Mesothelial cell of epicardium (in vitro differentiated cells): ENCODE measurements around the gene HEATR1. TPM values are rescaled to one million over a fixed set of nuclear protein-coding genes. Genes with fewer than 3 reads are reported as not detected.

Experiments used
- DNase-seq, 2 experiments: peaks; one replicate each; pipeline ENCODE4 v3.0.0; 2021; ENCODE audit warnings: low spot score in 2 of 2; ENCODE audit not compliant: unreplicated experiment in 2 of 2
- H3K27ac Mint-ChIP-seq: 2 replicates; pipeline ENCODE4 v1.8.0; 2021; ENCODE audit warnings: mixed read lengths
- H3K27me3 Mint-ChIP-seq: 2 replicates; pipeline ENCODE4 v1.8.0; 2021; ENCODE audit warnings: low read depth, mixed read lengths
- H3K36me3 Mint-ChIP-seq: 2 replicates; pipeline ENCODE4 v1.8.0; 2021; ENCODE audit warnings: mixed read lengths
- H3K4me1 Mint-ChIP-seq: 2 replicates; pipeline ENCODE4 v1.8.0; 2021; ENCODE audit warnings: mixed read lengths
- H3K4me3 Mint-ChIP-seq: 2 replicates; pipeline ENCODE4 v1.8.0; 2021; ENCODE audit warnings: mild to moderate bottlenecking, moderate library complexity, mixed read lengths
- H3K9me3 Mint-ChIP-seq: 2 replicates; pipeline ENCODE4 v1.8.0; 2021; ENCODE audit warnings: mixed read lengths
- total RNA-seq: library from RNA; stranded (reverse); gene quantifications from 3 replicates; pipeline ENCODE4 v1.2.1, GENCODE V29; 2021
- TF ChIP-seq, protein P1 (sequence below): fragments of 200-600 bp; sonication (generic); IDR thresholded peaks from one replicate; pipeline ENCODE4 v1.5.0; 2021; ENCODE audit warnings: antibody characterized with exemption; ENCODE audit not compliant: unreplicated experiment

Gene HEATR1
- total RNA-seq, 1 donor from 2014 or later, result 48.4 TPM

DNA sequence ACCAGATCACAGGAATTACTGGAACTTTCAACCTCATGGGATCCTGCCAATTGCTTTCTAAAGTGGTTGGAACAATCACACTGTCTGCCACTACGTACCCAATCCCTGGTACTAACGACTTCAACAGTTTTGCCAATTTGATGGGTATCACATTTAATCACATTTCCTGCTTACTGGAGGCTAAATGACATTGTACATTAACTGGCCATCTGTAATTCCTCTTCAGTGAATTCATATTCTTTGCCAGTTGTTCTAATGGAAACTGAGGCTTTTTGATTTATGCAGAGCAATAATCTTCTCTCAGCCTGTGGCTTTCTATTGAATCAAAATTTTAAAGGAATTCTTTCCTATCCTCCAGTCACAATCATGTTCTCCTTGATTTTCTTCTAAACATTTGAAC lies 42.3 kb downstream of the HEATR1 start:
- peaks cover 9% of the 10 kb centered on the region for H3K4me1 Mint-ChIP-seq
- no peak for DNase-seq
- peaks cover 47% of the 10 kb centered on the region for H3K36me3 Mint-ChIP-seq

GRCh38 chr1:236560213-236560771 lies 44.0 kb downstream of the HEATR1 start:
- TF ChIP-seq, protein P1, sequence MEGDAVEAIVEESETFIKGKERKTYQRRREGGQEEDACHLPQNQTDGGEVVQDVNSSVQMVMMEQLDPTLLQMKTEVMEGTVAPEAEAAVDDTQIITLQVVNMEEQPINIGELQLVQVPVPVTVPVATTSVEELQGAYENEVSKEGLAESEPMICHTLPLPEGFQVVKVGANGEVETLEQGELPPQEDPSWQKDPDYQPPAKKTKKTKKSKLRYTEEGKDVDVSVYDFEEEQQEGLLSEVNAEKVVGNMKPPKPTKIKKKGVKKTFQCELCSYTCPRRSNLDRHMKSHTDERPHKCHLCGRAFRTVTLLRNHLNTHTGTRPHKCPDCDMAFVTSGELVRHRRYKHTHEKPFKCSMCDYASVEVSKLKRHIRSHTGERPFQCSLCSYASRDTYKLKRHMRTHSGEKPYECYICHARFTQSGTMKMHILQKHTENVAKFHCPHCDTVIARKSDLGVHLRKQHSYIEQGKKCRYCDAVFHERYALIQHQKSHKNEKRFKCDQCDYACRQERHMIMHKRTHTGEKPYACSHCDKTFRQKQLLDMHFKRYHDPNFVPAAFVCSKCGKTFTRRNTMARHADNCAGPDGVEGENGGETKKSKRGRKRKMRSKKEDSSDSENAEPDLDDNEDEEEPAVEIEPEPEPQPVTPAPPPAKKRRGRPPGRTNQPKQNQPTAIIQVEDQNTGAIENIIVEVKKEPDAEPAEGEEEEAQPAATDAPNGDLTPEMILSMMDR, result no peak
- peaks cover under 1% of the 10 kb centered on the region for H3K4me1 Mint-ChIP-seq
- H3K27ac Mint-ChIP-seq, result no peak overlapping the region
- H3K9me3 Mint-ChIP-seq, result no peaks in the 10 kb centered on the region
- H3K27me3 Mint-ChIP-seq, result no peaks in the 10 kb centered on the region
- DNase-seq, result no peak
- peaks cover 55% of the 10 kb centered on the region for H3K36me3 Mint-ChIP-seq
- no peak overlapping the region for H3K4me3 Mint-ChIP-seq

More for the DNA sequence above, 42.3 kb downstream of the HEATR1 start:
- no peaks in the 10 kb centered on the region for H3K9me3 Mint-ChIP-seq
- H3K27me3 Mint-ChIP-seq, result no peaks in the 10 kb centered on the region
- no peak overlapping the region for H3K4me3 Mint-ChIP-seq
- H3K27ac Mint-ChIP-seq, result no peak overlapping the region
- TF ChIP-seq, protein P1, result no peak

GRCh38 chr1:236558846-236559245 lies 45.5 kb downstream of the HEATR1 start:
- no peak for DNase-seq
- H3K36me3 Mint-ChIP-seq, result peaks cover 54% of the 10 kb centered on the region
- H3K4me1 Mint-ChIP-seq, result no peaks in the 10 kb centered on the region
- H3K9me3 Mint-ChIP-seq, result no peaks in the 10 kb centered on the region
- TF ChIP-seq, protein P1, result no peak
- no peaks in the 10 kb centered on the region for H3K27me3 Mint-ChIP-seq
- no peak overlapping the region for H3K4me3 Mint-ChIP-seq
- H3K27ac Mint-ChIP-seq, result no peak overlapping the region

DNA sequence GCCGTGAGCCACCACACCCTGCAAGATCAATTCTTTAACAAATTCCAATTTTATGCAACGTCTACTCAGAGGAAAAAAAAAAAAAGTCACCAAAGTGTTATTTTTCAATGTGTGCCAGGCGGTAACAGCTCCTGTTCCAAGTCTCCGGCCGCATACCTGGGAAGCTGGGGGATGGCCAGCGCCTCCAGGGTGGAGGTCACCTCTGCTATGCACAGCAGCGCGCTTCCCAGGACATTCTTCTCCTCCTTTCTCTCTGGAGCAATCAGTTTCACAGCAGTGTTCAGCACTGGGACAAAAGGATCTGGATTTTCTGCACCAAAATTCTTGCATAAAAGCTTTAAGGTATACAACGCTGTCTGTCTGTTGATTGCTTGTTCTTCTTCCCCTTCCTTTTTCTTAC lies 46.2 kb downstream of the HEATR1 start:
- Mint-ChIP-seq H3K9me3 (no peaks in the 10 kb centered on the region), H3K27me3 (no peaks in the 10 kb centered on the region), H3K4me1 (no peaks in the 10 kb centered on the region), H3K4me3 (no peak overlapping the region), H3K36me3 (peaks cover 55% of the 10 kb centered on the region), H3K27ac (peak overlapping the region; percentile 5)
- TF ChIP-seq, protein P1, result no peak
- no peak for DNase-seq

- TF ChIP-seq, protein P1, result no peak
Measured at GRCh38 chr1:236556606-236557005, 47.7 kb downstream of the HEATR1 start.

GRCh38 chr1:236553370-236553769 lies 50.9 kb downstream of the HEATR1 start:
- Mint-ChIP-seq H3K4me1 (no peaks in the 10 kb centered on the region), H3K9me3 (no peaks in the 10 kb centered on the region), H3K27ac (no peak overlapping the region), H3K27me3 (no peaks in the 10 kb centered on the region), H3K4me3 (no peak overlapping the region), H3K36me3 (peaks cover 67% of the 10 kb centered on the region)
- TF ChIP-seq, protein P1, result no peak
- DNase-seq, result no peak

More at GRCh38 chr1:236556606-236557005, 47.7 kb downstream of the HEATR1 start:
- no peak for DNase-seq
- no peak overlapping the region for H3K27ac Mint-ChIP-seq
- no peaks in the 10 kb centered on the region for H3K9me3 Mint-ChIP-seq
- H3K4me3 Mint-ChIP-seq, result no peak overlapping the region
- no peaks in the 10 kb centered on the region for H3K27me3 Mint-ChIP-seq
- H3K36me3 Mint-ChIP-seq, result peaks cover 58% of the 10 kb centered on the region
- no peaks in the 10 kb centered on the region for H3K4me1 Mint-ChIP-seq
